Cardiac fibroblast (primary cell): ENCODE data around the gene ATAT1.
A peak's percentile ranks its signal among the peaks of the same experiment; 100 is the strongest.
"Not testable (repeated sequence)": the region's sequence is repeated elsewhere in the genome, so short reads cannot be mapped to it uniquely, and the experiment has no call there.

Experiments used
- DNase-seq, 2 donors: peaks; one replicate each; pipeline versions ENCODE4 v3.0.0 to v3.0.0-alpha.2; 2010; ENCODE audit warnings: low read depth in 2 of 2
- H3K4me3 ChIP-seq, 2 donors: replicated peaks in 1 of 2; 1 replicate in 1 of 2; 2 replicates in 1 of 2; pipeline ENCODE4 v1.5.1; 2011; ENCODE audit warnings: low read depth in 2 of 2, low read length in 2 of 2, mild to moderate bottlenecking in 2 of 2, moderate library complexity in 1 of 2
- CTCF ChIP-seq: IDR thresholded peaks from one replicate; pipeline ENCODE4 v1.5.1; 2011; ENCODE audit warnings: low read depth, mild to moderate bottlenecking, low read length, inconsistent platforms

ATAT1 gene

GRCh38 chr6:30592287-30592686 lies 34.4 kb upstream of the ATAT1 start:
- no peak overlapping the region for H3K4me3 ChIP-seq
- TF ChIP-seq CTCF: no peak
- no peak for DNase-seq

- DNase-seq: peak; percentile 82 to 86
- peak; percentile 68 for TF ChIP-seq CTCF
- not testable (repeated sequence) for H3K4me3 ChIP-seq
Measured at GRCh38 chr6:30597315-30598144, 29.1 kb upstream of the ATAT1 start.

GRCh38 chr6:30598912-30599624 lies 27.6 kb upstream of the ATAT1 start:
- TF ChIP-seq CTCF: no peak

GRCh38 chr6:30599625-30600324 lies 26.9 kb upstream of the ATAT1 start:
- no peak for TF ChIP-seq CTCF
- DNase-seq: no peak
- H3K4me3 ChIP-seq: no peak overlapping the region

More at GRCh38 chr6:30598912-30599624, 27.6 kb upstream of the ATAT1 start:
- no peak for DNase-seq
- H3K4me3 ChIP-seq: no peak overlapping the region

- H3K4me3 ChIP-seq: no peak overlapping the region
- TF ChIP-seq CTCF: no peak
- no peak for DNase-seq
Measured at GRCh38 chr6:30600451-30600961, 26.2 kb upstream of the ATAT1 start.

- no peak for TF ChIP-seq CTCF
- H3K4me3 ChIP-seq: no peak overlapping the region
- no peak for DNase-seq
Measured at GRCh38 chr6:30601436-30601814, 25.2 kb upstream of the ATAT1 start.
